T follicular helper cell (primary cell): Measurements from ENCODE around the gene PDE11A.

Source experiments
- DNase-seq: peaks from one replicate; pipeline ENCODE4 v3.0.0-alpha.2; 2020; ENCODE audit warnings: low read depth

Gene PDE11A

GRCh38 chr2:177724398-177725287 lies 347.9 kb downstream of the PDE11A start:
- peak; percentile 7 for DNase-seq

GRCh38 chr2:177723235-177723634 lies 349.3 kb downstream of the PDE11A start:
- no peak for DNase-seq

GRCh38 chr2:177721818-177722567 lies 350.6 kb downstream of the PDE11A start:
- DNase-seq, result no peak

- no peak for DNase-seq
Measured at GRCh38 chr2:177721087-177721486, 351.5 kb downstream of the PDE11A start.

- no peak for DNase-seq
Measured at GRCh38 chr2:177717831-177718618, 354.6 kb downstream of the PDE11A start.

- DNase-seq, result no peak
Measured at GRCh38 chr2:177716484-177716883, 356.1 kb downstream of the PDE11A start.

- DNase-seq, result no peak
Measured at GRCh38 chr2:177715771-177716170, 356.8 kb downstream of the PDE11A start.

- no peak for DNase-seq
Measured at GRCh38 chr2:177714704-177715103, 357.9 kb downstream of the PDE11A start.

GRCh38 chr2:177712462-177712861 lies 360.1 kb downstream of the PDE11A start:
- DNase-seq, result no peak

- DNase-seq, result no peak
Measured at GRCh38 chr2:177711483-177712265, 360.9 kb downstream of the PDE11A start.

- DNase-seq, result no peak
Measured at GRCh38 chr2:177710889-177711288, 361.7 kb downstream of the PDE11A start.

GRCh38 chr2:177709986-177710401 lies 362.6 kb downstream of the PDE11A start:
- no peak for DNase-seq

GRCh38 chr2:177708660-177709444 lies 363.7 kb downstream of the PDE11A start:
- no peak for DNase-seq

GRCh38 chr2:177708106-177708505 lies 364.5 kb downstream of the PDE11A start:
- DNase-seq, result no peak

GRCh38 chr2:177705511-177706173 lies 366.9 kb downstream of the PDE11A start:
- DNase-seq, result no peak

GRCh38 chr2:177703159-177703558 lies 369.4 kb downstream of the PDE11A start:
- no peak for DNase-seq

- no peak for DNase-seq
Measured at GRCh38 chr2:177698281-177698680, 374.3 kb downstream of the PDE11A start.

GRCh38 chr2:177694348-177694747 lies 378.2 kb downstream of the PDE11A start:
- no peak for DNase-seq

GRCh38 chr2:177693658-177694339 lies 378.8 kb downstream of the PDE11A start:
- DNase-seq, result no peak
